H1 (cell line): ENCODE measurements around the gene TRMT10B. TPM values are rescaled to one million over a fixed set of nuclear protein-coding genes. Genes with fewer than 3 reads are reported as not detected.

ENCODE experiments used
- CTCF ChIA-PET: fragments of 300-600 bp; sonication (Branson Sonifier 250); formaldehyde crosslinking; loops from one replicate; lab custom pipeline; 2021; ENCODE audit not compliant: partially characterized antibody; lab: Charles Lee
- POLR2A ChIA-PET: fragments of 300-600 bp; sonication (Branson Sonifier 250); formaldehyde crosslinking; loops from one replicate; lab custom pipeline; 2021; ENCODE audit warnings: inconsistent platforms; ENCODE audit not compliant: partially characterized antibody; lab: Charles Lee
- DNase-seq, 2 experiments: peaks; one replicate each; pipeline versions ENCODE4 v3.0.0 to v3.0.0-alpha.2; 2010 to 2022; ENCODE audit warnings: low spot score in 2 of 2, low read depth in 1 of 2, mixed read lengths in 1 of 2
- FAIRE-seq: peaks from 2 replicates; lab custom pipeline; 2011; peaks lifted over from hg19 to GRCh38; lab: Jason Lieb, UNC
- H2AFZ ChIP-seq: 2 replicates; pipeline ENCODE4 v1.8.1; 2012; ENCODE audit warnings: low read length, inconsistent platforms
- H2AK5ac ChIP-seq: 2 replicates; pipeline ENCODE4 v1.6.1; 2013; ENCODE audit warnings: low read depth, low read length
- H2BK120ac ChIP-seq: replicated peaks from 2 replicates; pipeline ENCODE3; 2013; ENCODE audit warnings: low read depth, low read length, inconsistent platforms
- H2BK12ac ChIP-seq: 2 replicates; pipeline ENCODE4 v1.6.1; 2013; ENCODE audit warnings: low read depth, low read length
- H2BK15ac ChIP-seq: 2 replicates; pipeline ENCODE4 v1.6.1; 2013; ENCODE audit warnings: low read length
- H2BK20ac ChIP-seq: 2 replicates; pipeline ENCODE4 v1.6.1; 2013; ENCODE audit warnings: low read length
- H2BK5ac ChIP-seq: 2 replicates; pipeline ENCODE4 v1.6.1; 2013; ENCODE audit warnings: low read depth, low read length
- H3K14ac ChIP-seq: 2 replicates; pipeline ENCODE4 v1.6.1; 2013; ENCODE audit warnings: inconsistent platforms; ENCODE audit not compliant: insufficient read length
- H3K18ac ChIP-seq: 2 replicates; pipeline ENCODE4 v1.6.1; 2013; ENCODE audit warnings: low read length; ENCODE audit errors: extremely low read depth
- H3K23ac ChIP-seq: 2 replicates; pipeline ENCODE4 v1.6.1; 2013; ENCODE audit warnings: inconsistent platforms; ENCODE audit not compliant: insufficient read length
- H3K23me2 ChIP-seq: 2 replicates; pipeline ENCODE4 v1.6.1; 2013; ENCODE audit warnings: low read depth, low read length
- H3K27ac ChIP-seq: 2 replicates; pipeline ENCODE4 v1.6.1; 2011; ENCODE audit warnings: low read depth, low read length, inconsistent platforms
- H3K27me3 ChIP-seq, 4 experiments: replicated peaks in 1 of 4; 1 replicate in 1 of 4; 2 replicates in 3 of 4; pipeline versions ENCODE4 v1.6.1 to v1.8.1; 2011 to 2013; ENCODE audit warnings: low read length in 3 of 4, mild to moderate bottlenecking in 3 of 4, inconsistent platforms in 2 of 4, mixed read lengths in 2 of 4, moderate library complexity in 1 of 4; ENCODE audit not compliant: control insufficient read depth in 3 of 4, insufficient read depth in 3 of 4; ENCODE audit errors: extremely low read depth in 1 of 4
- H3K36me3 ChIP-seq, 4 experiments: 2 replicates each; pipeline versions ENCODE4 v1.6.1 to v1.8.1; 2011 to 2013; ENCODE audit warnings: mild to moderate bottlenecking in 4 of 4, low read length in 3 of 4, moderate library complexity in 2 of 4, control low read depth in 1 of 4, inconsistent platforms in 1 of 4; ENCODE audit not compliant: insufficient read depth in 4 of 4, control insufficient read depth in 2 of 4
- H3K4ac ChIP-seq: replicated peaks from 2 replicates; pipeline ENCODE3; 2013; ENCODE audit warnings: low read length, low read depth, mixed read lengths, inconsistent platforms; ENCODE audit not compliant: insufficient read length
- H3K4me1 ChIP-seq, 4 experiments: replicated peaks in 1 of 4; 1 replicate in 1 of 4; 2 replicates in 3 of 4; pipeline versions ENCODE4 v1.6.1 to v1.8.1; 2011 to 2013; ENCODE audit warnings: low read length in 3 of 4, inconsistent platforms in 2 of 4, mixed read lengths in 1 of 4; ENCODE audit not compliant: insufficient read depth in 4 of 4, control insufficient read depth in 3 of 4
- H3K4me2 ChIP-seq, 2 experiments: 2 replicates each; pipeline versions ENCODE4 v1.6.1 to v1.8.1; 2011 to 2013; ENCODE audit warnings: low read depth in 2 of 2, low read length in 2 of 2, control low read depth in 1 of 2, inconsistent platforms in 1 of 2, mild to moderate bottlenecking in 1 of 2; ENCODE audit not compliant: insufficient read depth in 1 of 2
- H3K4me3 ChIP-seq, 4 experiments: fragments of 200-600, 300-600 bp in 1 of 4; sonication (generic), shearing (Covaris generic), sonication (Bioruptor Twin) in 1 of 4; 2 replicates each; pipeline versions ENCODE4 v1.5.1 to v1.8.1; 2011 to 2016; ENCODE audit warnings: low read length in 4 of 4, low read depth in 3 of 4, control low read depth in 2 of 4, inconsistent platforms in 2 of 4, mild to moderate bottlenecking in 2 of 4, mixed read lengths in 1 of 4, moderate library complexity in 1 of 4; ENCODE audit not compliant: insufficient read depth in 2 of 4; ENCODE audit errors: extremely low read depth in 1 of 4
- H3K56ac ChIP-seq: replicated peaks from 2 replicates; pipeline ENCODE3; 2013; ENCODE audit warnings: low read depth, mild to moderate bottlenecking, mixed read lengths, low read length, inconsistent platforms; ENCODE audit not compliant: insufficient read length
- H3K79me1 ChIP-seq: 2 replicates; pipeline ENCODE4 v1.6.1; 2013; ENCODE audit warnings: low read depth, low read length, control low read depth
- H3K79me2 ChIP-seq, 2 experiments: 2 replicates each; pipeline versions ENCODE4 v1.6.1 to v1.8.1; 2012 to 2013; ENCODE audit warnings: low read length in 2 of 2, mild to moderate bottlenecking in 2 of 2, inconsistent platforms in 1 of 2; ENCODE audit not compliant: insufficient read depth in 2 of 2, control insufficient read depth in 1 of 2
- H3K9ac ChIP-seq, 4 experiments: replicated peaks in 1 of 4; 1 replicate in 1 of 4; 2 replicates in 3 of 4; pipeline versions ENCODE4 v1.6.1 to v1.8.1; 2011 to 2013; ENCODE audit warnings: low read depth in 3 of 4, low read length in 3 of 4, control low read depth in 2 of 4, mild to moderate bottlenecking in 2 of 4, moderate library complexity in 2 of 4, inconsistent platforms in 1 of 4; ENCODE audit errors: extremely low read depth in 1 of 4
- H3K9me3 ChIP-seq, 2 experiments: 2 replicates each; pipeline versions ENCODE4 v1.6.1 to v1.8.1; 2012 to 2013; ENCODE audit warnings: mild to moderate bottlenecking in 2 of 2, moderate library complexity in 2 of 2, control low read depth in 1 of 2, inconsistent platforms in 1 of 2, low read depth in 1 of 2, low read length in 1 of 2, mixed read lengths in 1 of 2; ENCODE audit not compliant: insufficient read depth in 2 of 2
- H4K20me1 ChIP-seq, 2 experiments: replicated peaks in 1 of 2; 2 replicates each; pipeline versions ENCODE3 to v1.8.1; 2011 to 2013; ENCODE audit warnings: inconsistent platforms in 2 of 2, low read length in 2 of 2, mild to moderate bottlenecking in 1 of 2; ENCODE audit not compliant: insufficient read depth in 2 of 2, control insufficient read depth in 1 of 2
- H4K5ac ChIP-seq: 2 replicates; pipeline ENCODE4 v1.6.1; 2013; ENCODE audit warnings: low read length, low read depth, mixed read lengths, inconsistent platforms; ENCODE audit not compliant: insufficient read length
- H4K8ac ChIP-seq: 2 replicates; pipeline ENCODE4 v1.8.0; 2013; ENCODE audit warnings: mild to moderate bottlenecking, moderate library complexity, low read length, inconsistent platforms; ENCODE audit not compliant: insufficient read depth; ENCODE audit errors: extremely low read depth
- H4K91ac ChIP-seq: replicated peaks from 2 replicates; pipeline ENCODE3; 2013; ENCODE audit warnings: low read length, mixed read lengths, inconsistent platforms; ENCODE audit not compliant: insufficient read length
- CEBPB ChIP-seq: IDR thresholded peaks from 2 replicates; pipeline ENCODE4 v1.6.1; 2012; ENCODE audit warnings: low read depth, low read length
- HDAC2 ChIP-seq, 2 experiments: fragments of 300-600 bp in 1 of 2; sonication (generic) in 1 of 2; IDR thresholded peaks; 2 replicates each; pipeline ENCODE4 v1.6.1; 2011 to 2012; ENCODE audit warnings: low read depth in 2 of 2, low read length in 2 of 2, mild to moderate bottlenecking in 2 of 2, moderate library complexity in 2 of 2, borderline replicate concordance in 1 of 2, inconsistent platforms in 1 of 2
- HDAC6 ChIP-seq: IDR thresholded peaks from one replicate; pipeline ENCODE4 v1.7.1; 2012; ENCODE audit warnings: low read depth, mild to moderate bottlenecking, inconsistent platforms, low read length, moderate library complexity
- POLR2A ChIP-seq, 2 experiments: IDR thresholded peaks; 1 replicate in 1 of 2; 2 replicates in 1 of 2; pipeline ENCODE4 v1.6.1; 2011; ENCODE audit warnings: low read depth in 2 of 2, low read length in 2 of 2, mild to moderate bottlenecking in 2 of 2; ENCODE audit errors: control extremely low read depth in 1 of 2
- SIN3A ChIP-seq, 2 experiments: IDR thresholded peaks in 1 of 2; conservative IDR thresholded peaks in 1 of 2; 2 replicates each; pipeline ENCODE4 v1.6.1; 2011 to 2012; ENCODE audit warnings: low read length in 2 of 2, improper control_type of control experiment in 1 of 2, low read depth in 1 of 2, mild to moderate bottlenecking in 1 of 2
- TEAD4 ChIP-seq: IDR thresholded peaks from 2 replicates; pipeline ENCODE4 v1.6.1; 2012; ENCODE audit warnings: low read depth, low read length, inconsistent platforms, mixed read lengths
- WGBS, 2 experiments: shearing (Covaris generic) in 1 of 2; methylation state at CpG; one replicate each; pipeline versions ENCODE4 v1.1.6 to v1.1.7; 2013 to 2015; ENCODE audit warnings: low lambda C conversion rate in 2 of 2, mixed read lengths in 2 of 2, inconsistent platforms in 1 of 2, low coverage in 1 of 2, missing lambda C conversion rate in 1 of 2; ENCODE audit not compliant: insufficient replicate concordance in 2 of 2, insufficient coverage in 1 of 2, insufficient read length in 1 of 2; ENCODE audit errors: extremely low coverage in 1 of 2, missing lambda C conversion rate in 1 of 2; 5-methylcytosine and 5-hydroxymethylcytosine counted together
- polyA plus RNA-seq, 7 experiments: library from polyadenylated mRNA; depleted of rRNA in 3 of 7; stranded (reverse) in 5 of 7; unstranded in 2 of 7; fragments of >200 nt in 5 of 7; fragments of 200-250 nt in 2 of 7; gene quantifications; 1 replicate in 5 of 7; 2 replicates in 1 of 7; 4 replicates in 1 of 7; pipeline versions ENCODE4 v1.2.1 to v1.2.3, GENCODE V29; 2011 to 2013; ENCODE audit warnings: missing spikeins in 2 of 7, mixed read lengths in 2 of 7
- total RNA-seq: library from RNA; stranded (reverse); fragmentation: NEBNext Ultra II Directional; extraction: Animal tissue kit (Norgen Biotek cat#: 25700); gene quantifications from 2 replicates; pipeline ENCODE4 v1.2.1, GENCODE V29; 2021
- TF ChIP-seq, protein P1 (sequence below), 3 experiments: IDR thresholded peaks; 1 replicate in 2 of 3; 2 replicates in 1 of 3; pipeline versions ENCODE4 v1.5.1 to v1.6.1; 2011; ENCODE audit warnings: low read length in 3 of 3, mild to moderate bottlenecking in 3 of 3, inconsistent platforms in 2 of 3, low read depth in 1 of 3, moderate library complexity in 1 of 3; ENCODE audit not compliant: insufficient read depth in 1 of 3; ENCODE audit errors: control extremely low read depth in 1 of 3

The TRMT10B gene
- total and polyA plus RNA-seq, 2 of the 8 experiments (the other 6 are each of a cell fraction or from before 2014, with no cell fraction given) = 2.4 to 4.5 TPM

GRCh38 chr9:37790096-37790495 lies 36.5 kb downstream of the TRMT10B start:
- no peak overlapping the region for H3K23ac ChIP-seq
- no peak overlapping the region for H3K4me3 ChIP-seq
- ChIA-PET CTCF (interaction anchor here (1.2 to 1.3 kb wide), 2 partner anchors 35 to 42 kb away, joined by 3 to 4 read pairs; no protein-coding TSS in a partner anchor), POLR2A (interaction anchor here (0.9 to 1.5 kb wide), 2 partner anchors 11 to 13 kb away, joined by 4 read pairs; partner anchors contain the start of gene DCAF10)
- H2BK120ac ChIP-seq = no peak overlapping the region
- no peak overlapping the region for H2BK5ac ChIP-seq
- no peak overlapping the region for H3K14ac ChIP-seq
- H3K36me3 ChIP-seq = no peaks in the 10 kb centered on the region
- no peak overlapping the region for H2BK12ac ChIP-seq
- no peak overlapping the region for H2AFZ ChIP-seq
- H3K79me2 ChIP-seq = no peaks in the 10 kb centered on the region
- no peak overlapping the region for H3K18ac ChIP-seq
- H3K4me1 ChIP-seq = no peaks in the 10 kb centered on the region
- no peak overlapping the region for H3K4me2 ChIP-seq
- no peak overlapping the region for H2BK20ac ChIP-seq
- no peak overlapping the region for H3K27ac ChIP-seq
- H2BK15ac ChIP-seq = no peak overlapping the region
- no peak overlapping the region for H3K4ac ChIP-seq
- H4K91ac ChIP-seq = no peak overlapping the region
- no peak overlapping the region for H4K5ac ChIP-seq
- no peak for FAIRE-seq
- H2AK5ac ChIP-seq = no peak overlapping the region
- WGBS, 2 experiments = 88% methylated on average over 2 of the region's 2 CpGs; no CpG with 5 or more reads in 1 of the 2 experiments
- H3K23me2 ChIP-seq = peaks cover 1% of the 10 kb centered on the region
- H3K79me1 ChIP-seq = no peaks in the 10 kb centered on the region
- H3K9ac ChIP-seq = no peak overlapping the region
- no peak for DNase-seq
- no peak overlapping the region for H4K8ac ChIP-seq
- peaks cover 0 to 3% (median 2%) of the 10 kb centered on the region in 4 experiments; a peak in 3 of 7 replicates for H3K27me3 ChIP-seq
- TF ChIP-seq SIN3A (conservative IDR thresholded peaks at IDR 0.05 in 1 of 2, IDR thresholded peaks at IDR 0.05 in 1 of 2; ENCODE audit: low read depth in 1 of 2, low read length in 2 of 2) (no peak), POLR2A (IDR thresholded peaks at IDR 0.05; ENCODE audit: control extremely low read depth in 1 of 2, low read depth in 2 of 2, low read length in 2 of 2) (no peak), HDAC6 (no peak), CEBPB (no peak), HDAC2 (IDR thresholded peaks at IDR 0.05; ENCODE audit: borderline replicate concordance in 1 of 2, low read depth in 2 of 2, low read length in 2 of 2) (no peak), TEAD4 (no peak)
- TF ChIP-seq, protein P1, sequence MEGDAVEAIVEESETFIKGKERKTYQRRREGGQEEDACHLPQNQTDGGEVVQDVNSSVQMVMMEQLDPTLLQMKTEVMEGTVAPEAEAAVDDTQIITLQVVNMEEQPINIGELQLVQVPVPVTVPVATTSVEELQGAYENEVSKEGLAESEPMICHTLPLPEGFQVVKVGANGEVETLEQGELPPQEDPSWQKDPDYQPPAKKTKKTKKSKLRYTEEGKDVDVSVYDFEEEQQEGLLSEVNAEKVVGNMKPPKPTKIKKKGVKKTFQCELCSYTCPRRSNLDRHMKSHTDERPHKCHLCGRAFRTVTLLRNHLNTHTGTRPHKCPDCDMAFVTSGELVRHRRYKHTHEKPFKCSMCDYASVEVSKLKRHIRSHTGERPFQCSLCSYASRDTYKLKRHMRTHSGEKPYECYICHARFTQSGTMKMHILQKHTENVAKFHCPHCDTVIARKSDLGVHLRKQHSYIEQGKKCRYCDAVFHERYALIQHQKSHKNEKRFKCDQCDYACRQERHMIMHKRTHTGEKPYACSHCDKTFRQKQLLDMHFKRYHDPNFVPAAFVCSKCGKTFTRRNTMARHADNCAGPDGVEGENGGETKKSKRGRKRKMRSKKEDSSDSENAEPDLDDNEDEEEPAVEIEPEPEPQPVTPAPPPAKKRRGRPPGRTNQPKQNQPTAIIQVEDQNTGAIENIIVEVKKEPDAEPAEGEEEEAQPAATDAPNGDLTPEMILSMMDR (IDR thresholded peaks at IDR 0.05; ENCODE audit: control extremely low read depth in 1 of 3, insufficient read depth in 1 of 3, low read depth in 1 of 3, low read length in 3 of 3) = no peak
- TF ChIP-seq, all 59 proteins: peak for 0
- no peaks in the 10 kb centered on the region for H4K20me1 ChIP-seq
- H3K9me3 ChIP-seq = no peaks in the 10 kb centered on the region
- H3K56ac ChIP-seq = no peak overlapping the region
